ENCODE measurements around the gene PRADC1. TPM values are rescaled to one million over a fixed set of nuclear protein-coding genes. Genes with fewer than 3 reads are reported as not detected.

The PRADC1 gene
- total RNA-seq, 1 donor from 2014 or later: 8.1 TPM

DNA sequence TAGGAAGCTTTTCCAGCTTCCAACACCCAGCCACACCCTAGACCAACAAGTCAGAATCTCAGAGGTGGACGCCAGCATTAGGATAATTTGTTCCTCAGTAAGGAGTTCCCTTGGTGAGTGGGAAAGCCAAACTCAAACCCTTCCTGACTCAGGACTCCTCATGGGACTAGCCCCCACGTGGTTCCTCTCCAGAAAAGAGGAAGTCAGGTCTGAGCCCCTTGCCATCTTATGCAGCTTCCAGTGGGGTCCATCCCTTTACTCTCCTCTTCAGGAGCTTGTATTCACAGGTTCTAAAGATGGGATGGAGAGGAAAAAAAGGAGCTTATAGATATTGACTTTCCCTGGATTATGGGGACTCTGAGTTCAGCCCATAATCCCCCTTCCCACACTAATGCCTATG is 45.5 kb downstream of the PRADC1 start:
- no peak for DNase-seq (ENCODE audit: extremely low spot score in 2 of 2)
- Histone ChIP-seq H3K9me3 (no peaks in the 10 kb centered on the region), H3K4me1 (no peaks in the 10 kb centered on the region), H3K36me3 (no peaks in the 10 kb centered on the region), H3K27me3 (no peaks in the 10 kb centered on the region), H3K4me3 (no peak overlapping the region), H3K27ac (no peak overlapping the region)
- intact Hi-C loops (cut with DNase I): no loop called here
- TF ChIP-seq POLR2A (IDR thresholded peaks at IDR 0.05) (no peak), POLR2AphosphoS5 (IDR thresholded peaks at IDR 0.05; ENCODE audit: insufficient read depth in 1 of 2, low read depth in 1 of 2) (no peak)
- TF ChIP-seq, protein P1, sequence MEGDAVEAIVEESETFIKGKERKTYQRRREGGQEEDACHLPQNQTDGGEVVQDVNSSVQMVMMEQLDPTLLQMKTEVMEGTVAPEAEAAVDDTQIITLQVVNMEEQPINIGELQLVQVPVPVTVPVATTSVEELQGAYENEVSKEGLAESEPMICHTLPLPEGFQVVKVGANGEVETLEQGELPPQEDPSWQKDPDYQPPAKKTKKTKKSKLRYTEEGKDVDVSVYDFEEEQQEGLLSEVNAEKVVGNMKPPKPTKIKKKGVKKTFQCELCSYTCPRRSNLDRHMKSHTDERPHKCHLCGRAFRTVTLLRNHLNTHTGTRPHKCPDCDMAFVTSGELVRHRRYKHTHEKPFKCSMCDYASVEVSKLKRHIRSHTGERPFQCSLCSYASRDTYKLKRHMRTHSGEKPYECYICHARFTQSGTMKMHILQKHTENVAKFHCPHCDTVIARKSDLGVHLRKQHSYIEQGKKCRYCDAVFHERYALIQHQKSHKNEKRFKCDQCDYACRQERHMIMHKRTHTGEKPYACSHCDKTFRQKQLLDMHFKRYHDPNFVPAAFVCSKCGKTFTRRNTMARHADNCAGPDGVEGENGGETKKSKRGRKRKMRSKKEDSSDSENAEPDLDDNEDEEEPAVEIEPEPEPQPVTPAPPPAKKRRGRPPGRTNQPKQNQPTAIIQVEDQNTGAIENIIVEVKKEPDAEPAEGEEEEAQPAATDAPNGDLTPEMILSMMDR (IDR thresholded peaks at IDR 0.05): no peak

DNA sequence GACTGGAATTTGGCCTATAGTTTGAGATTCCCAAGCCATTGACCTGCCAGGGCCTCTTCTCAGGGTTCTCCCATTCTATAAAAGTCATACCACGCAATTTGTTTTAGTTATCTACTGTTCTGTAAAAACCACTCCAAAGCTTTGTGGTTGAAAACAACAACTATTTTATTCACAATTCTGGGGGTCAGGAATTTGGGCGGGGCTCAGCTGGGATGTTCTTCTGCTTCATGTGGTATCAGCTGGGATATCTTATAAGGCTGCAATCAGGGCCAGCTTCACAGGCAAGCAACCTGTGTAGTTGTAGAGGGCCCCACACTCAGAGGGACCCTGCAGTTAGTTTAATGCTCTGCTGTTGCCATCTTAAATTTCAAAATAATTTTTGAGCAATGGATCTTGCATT is 47.1 kb downstream of the PRADC1 start:
- Histone ChIP-seq H3K4me1 (no peaks in the 10 kb centered on the region), H3K27me3 (no peaks in the 10 kb centered on the region), H3K9me3 (no peaks in the 10 kb centered on the region), H3K36me3 (no peaks in the 10 kb centered on the region), H3K27ac (no peak overlapping the region), H3K4me3 (no peak overlapping the region)
- intact Hi-C loops (cut with DNase I): no loop called here
- no peak for DNase-seq (ENCODE audit: extremely low spot score in 2 of 2)
- no peak for TF ChIP-seq POLR2A (IDR thresholded peaks at IDR 0.05)
- TF ChIP-seq, protein P1 (IDR thresholded peaks at IDR 0.05): no peak
- TF ChIP-seq POLR2AphosphoS5 (IDR thresholded peaks at IDR 0.05; ENCODE audit: insufficient read depth in 1 of 2, low read depth in 1 of 2): no peak

Other genes starting within 250 kb of the PRADC1 start
- 9.8 TPM for gene SFXN5, start 161.5 kb downstream of the PRADC1 start, total RNA-seq
- 33.1 TPM for gene RAB11FIP5, start 120.3 kb downstream of the PRADC1 start, total RNA-seq
- gene NOTO, start 30.7 kb downstream of the PRADC1 start, total RNA-seq: not detected
- 16.0 TPM for gene SMYD5, start 19.0 kb downstream of the PRADC1 start, total RNA-seq
- 188 TPM for gene CCT7, start 1.1 kb upstream of the PRADC1 start, total RNA-seq
- 2.7 TPM for gene FBXO41, start 51.2 kb upstream of the PRADC1 start, total RNA-seq
- not detected for gene EGR4, start 60.3 kb upstream of the PRADC1 start, total RNA-seq
- gene ALMS1, start 152.6 kb upstream of the PRADC1 start, total RNA-seq: 25.0 TPM